Loucy (cell line): ENCODE measurements around the gene AIG1.

Experiments
- H2AFZ ChIP-seq: fragments of 200-600 bp; sonication (generic); 2 replicates; pipeline ENCODE4 v1.6.0; 2016; ENCODE audit warnings: antibody characterized with exemption, mild to moderate bottlenecking, low read length, moderate library complexity
- H3F3A ChIP-seq: fragments of 200-600 bp; 2 replicates; pipeline ENCODE4 v1.6.0; 2016; ENCODE audit warnings: antibody characterized with exemption, low read depth, mild to moderate bottlenecking
- H3K27me3 ChIP-seq: fragments of 200-600 bp; sonication (generic); 2 replicates; pipeline ENCODE4 v1.6.1; 2014; ENCODE audit warnings: low read length, mild to moderate bottlenecking; ENCODE audit not compliant: insufficient read depth, poor library complexity, severe bottlenecking
- H3K36me3 ChIP-seq: fragments of 200-600 bp; sonication (generic); 2 replicates; pipeline ENCODE4 v1.6.1; 2016; ENCODE audit warnings: low read length; ENCODE audit not compliant: insufficient read depth
- H3K4me1 ChIP-seq: fragments of 200-600 bp; sonication (generic); 2 replicates; pipeline ENCODE4 v1.5.1; 2014; ENCODE audit warnings: low read length, mild to moderate bottlenecking; ENCODE audit not compliant: insufficient read depth, poor library complexity, severe bottlenecking
- H3K4me2 ChIP-seq: fragments of 200-600 bp; sonication (generic); 2 replicates; pipeline ENCODE4 v1.6.0; 2014; ENCODE audit warnings: antibody characterized with exemption, low read length, low read depth, mild to moderate bottlenecking; ENCODE audit not compliant: poor library complexity, severe bottlenecking
- H3K4me3 ChIP-seq: fragments of 200-600 bp; sonication (generic); 2 replicates; pipeline ENCODE4 v1.5.1; 2014; ENCODE audit warnings: low read length, mild to moderate bottlenecking, mixed read lengths; ENCODE audit not compliant: poor library complexity, severe bottlenecking
- H3K79me2 ChIP-seq: fragments of 200-600 bp; sonication (generic); 2 replicates; pipeline ENCODE4 v1.6.1; 2014; ENCODE audit warnings: low read length; ENCODE audit not compliant: insufficient read depth
- H3K9ac ChIP-seq: fragments of 200-600 bp; sonication (generic); 2 replicates; pipeline ENCODE4 v1.6.0; 2014; ENCODE audit warnings: mild to moderate bottlenecking, low read depth, low read length, moderate library complexity; ENCODE audit not compliant: poor library complexity, severe bottlenecking
- H3K9me2 ChIP-seq: fragments of 200-600 bp; sonication (generic); replicated peaks from 2 replicates; pipeline ENCODE4 v1.6.1; 2016; ENCODE audit warnings: low read depth, low read length, mixed read lengths
- H3K9me3 ChIP-seq: fragments of 200-600 bp; sonication (generic); 2 replicates; pipeline ENCODE4 v1.6.1; 2014; ENCODE audit warnings: mild to moderate bottlenecking, antibody characterized with exemption, low read length, low read depth; ENCODE audit not compliant: insufficient read depth
- H4K20me1 ChIP-seq: fragments of 200-600 bp; sonication (generic); 2 replicates; pipeline ENCODE4 v1.6.0; 2014; ENCODE audit warnings: antibody characterized with exemption, low read length, mild to moderate bottlenecking; ENCODE audit not compliant: insufficient read depth, poor library complexity, severe bottlenecking
- CTCF ChIP-seq: fragments of 200-600 bp; sonication (generic); conservative IDR thresholded peaks from 2 replicates; pipeline ENCODE4 v1.5.1; 2014; ENCODE audit warnings: mild to moderate bottlenecking, antibody characterized with exemption, low read length
- EZH2phosphoT487 ChIP-seq: fragments of 200-600 bp; IDR thresholded peaks from 2 replicates; pipeline ENCODE4 v1.6.1; 2018; ENCODE audit warnings: antibody characterized with exemption, mild to moderate bottlenecking, moderate library complexity, borderline replicate concordance

Gene AIG1

GRCh38 chr6:143205585-143205984 lies 144.9 kb downstream of the AIG1 start:
- H3K9ac ChIP-seq = no peak overlapping the region
- H2AFZ ChIP-seq = no peak overlapping the region
- peaks cover 4% of the 10 kb centered on the region for H3K4me1 ChIP-seq
- no peaks in the 10 kb centered on the region for H3K36me3 ChIP-seq
- no peaks in the 10 kb centered on the region for H3K9me2 ChIP-seq
- no peak overlapping the region for H3K4me3 ChIP-seq
- H4K20me1 ChIP-seq = no peaks in the 10 kb centered on the region
- no peak overlapping the region for H3K4me2 ChIP-seq
- TF ChIP-seq CTCF = no peak
- no peak for TF ChIP-seq EZH2phosphoT487
- H3K9me3 ChIP-seq = no peaks in the 10 kb centered on the region
- no peaks in the 10 kb centered on the region for H3K27me3 ChIP-seq
- no peaks in the 10 kb centered on the region for H3F3A ChIP-seq
- H3K79me2 ChIP-seq = no peaks in the 10 kb centered on the region

GRCh38 chr6:143205991-143206390 lies 145.3 kb downstream of the AIG1 start:
- Histone ChIP-seq H3K79me2 (no peaks in the 10 kb centered on the region), H3K9ac (no peak overlapping the region), H3K27me3 (no peaks in the 10 kb centered on the region), H3K4me2 (no peak overlapping the region), H3F3A (no peaks in the 10 kb centered on the region), H3K4me3 (no peak overlapping the region), H3K9me2 (no peaks in the 10 kb centered on the region), H3K9me3 (no peaks in the 10 kb centered on the region), H3K36me3 (no peaks in the 10 kb centered on the region), H2AFZ (no peak overlapping the region), H4K20me1 (no peaks in the 10 kb centered on the region), H3K4me1 (peaks cover 6% of the 10 kb centered on the region)
- TF ChIP-seq EZH2phosphoT487 = no peak

- Histone ChIP-seq H3K4me1 (peaks cover 6% of the 10 kb centered on the region), H3K9me2 (no peaks in the 10 kb centered on the region), H3K79me2 (no peaks in the 10 kb centered on the region), H3K4me3 (no peak overlapping the region), H3K9ac (no peak overlapping the region), H3K27me3 (no peaks in the 10 kb centered on the region), H3K4me2 (no peak overlapping the region), H3K36me3 (no peaks in the 10 kb centered on the region), H3K9me3 (no peaks in the 10 kb centered on the region), H2AFZ (no peak overlapping the region), H3F3A (no peaks in the 10 kb centered on the region), H4K20me1 (no peaks in the 10 kb centered on the region)
- TF ChIP-seq CTCF = no peak
- TF ChIP-seq EZH2phosphoT487 = no peak
Measured at GRCh38 chr6:143206550-143206949, 145.9 kb downstream of the AIG1 start.

GRCh38 chr6:143210420-143210819 lies 149.7 kb downstream of the AIG1 start:
- no peak overlapping the region for H2AFZ ChIP-seq
- H3K4me2 ChIP-seq = no peak overlapping the region
- no peaks in the 10 kb centered on the region for H3K27me3 ChIP-seq
- H4K20me1 ChIP-seq = no peaks in the 10 kb centered on the region
- H3K4me3 ChIP-seq = no peak overlapping the region
- peaks cover 6% of the 10 kb centered on the region for H3K4me1 ChIP-seq
- TF ChIP-seq EZH2phosphoT487 (no peak), CTCF (no peak)
- no peaks in the 10 kb centered on the region for H3K9me3 ChIP-seq
- no peaks in the 10 kb centered on the region for H3K9me2 ChIP-seq
- no peaks in the 10 kb centered on the region for H3K36me3 ChIP-seq
- H3K79me2 ChIP-seq = no peaks in the 10 kb centered on the region
- H3K9ac ChIP-seq = no peak overlapping the region
- no peaks in the 10 kb centered on the region for H3F3A ChIP-seq
